Fibroblast of lung (primary cell): ENCODE results near the gene PHF24.

Source experiments
- EZH2 ChIP-seq: IDR thresholded peaks from 2 replicates; pipeline ENCODE4 v1.5.1; 2012; ENCODE audit warnings: low read length, control low read depth, mild to moderate bottlenecking; ENCODE audit errors: missing control alignments
- TF ChIP-seq, protein P1 (sequence below), 2 donors: IDR thresholded peaks in 1 of 2; conservative IDR thresholded peaks in 1 of 2; 1 replicate in 1 of 2; 2 replicates in 1 of 2; pipeline ENCODE4 v1.5.1; 2011 to 2012; ENCODE audit warnings: low read length in 2 of 2, control low read depth in 1 of 2, inconsistent platforms in 1 of 2, low read depth in 1 of 2, mild to moderate bottlenecking in 1 of 2

DNA sequence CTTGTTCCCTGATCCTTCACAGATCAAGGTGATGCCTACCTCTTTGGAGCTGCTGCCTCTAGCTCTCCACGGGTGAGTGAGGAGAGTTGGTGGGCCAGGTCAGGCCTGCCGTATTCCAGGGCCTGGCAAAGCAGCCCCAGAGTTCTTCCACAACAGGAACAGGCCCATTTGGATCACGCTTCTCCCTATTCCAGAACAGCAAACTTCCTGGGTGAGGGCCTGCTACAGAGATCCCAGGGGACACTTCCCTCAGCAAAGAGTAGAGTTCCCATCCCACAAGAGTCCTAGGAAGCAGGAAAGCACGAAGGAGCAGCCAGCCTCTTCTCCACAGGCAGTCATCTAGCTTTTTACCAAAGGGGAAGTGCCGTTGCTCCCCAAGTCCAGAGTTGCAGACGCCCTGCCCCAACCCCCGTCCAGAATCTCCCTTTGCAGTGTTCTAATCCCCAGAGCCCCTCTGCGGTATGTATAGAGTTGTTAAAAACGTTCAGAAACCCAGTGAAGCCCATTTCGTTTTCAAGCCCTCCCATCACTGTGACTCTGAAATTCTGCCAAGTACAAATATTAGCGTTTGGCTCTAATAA is 22.2 kb downstream of the PHF24 start:
- TF ChIP-seq, protein P1, sequence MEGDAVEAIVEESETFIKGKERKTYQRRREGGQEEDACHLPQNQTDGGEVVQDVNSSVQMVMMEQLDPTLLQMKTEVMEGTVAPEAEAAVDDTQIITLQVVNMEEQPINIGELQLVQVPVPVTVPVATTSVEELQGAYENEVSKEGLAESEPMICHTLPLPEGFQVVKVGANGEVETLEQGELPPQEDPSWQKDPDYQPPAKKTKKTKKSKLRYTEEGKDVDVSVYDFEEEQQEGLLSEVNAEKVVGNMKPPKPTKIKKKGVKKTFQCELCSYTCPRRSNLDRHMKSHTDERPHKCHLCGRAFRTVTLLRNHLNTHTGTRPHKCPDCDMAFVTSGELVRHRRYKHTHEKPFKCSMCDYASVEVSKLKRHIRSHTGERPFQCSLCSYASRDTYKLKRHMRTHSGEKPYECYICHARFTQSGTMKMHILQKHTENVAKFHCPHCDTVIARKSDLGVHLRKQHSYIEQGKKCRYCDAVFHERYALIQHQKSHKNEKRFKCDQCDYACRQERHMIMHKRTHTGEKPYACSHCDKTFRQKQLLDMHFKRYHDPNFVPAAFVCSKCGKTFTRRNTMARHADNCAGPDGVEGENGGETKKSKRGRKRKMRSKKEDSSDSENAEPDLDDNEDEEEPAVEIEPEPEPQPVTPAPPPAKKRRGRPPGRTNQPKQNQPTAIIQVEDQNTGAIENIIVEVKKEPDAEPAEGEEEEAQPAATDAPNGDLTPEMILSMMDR (conservative IDR thresholded peaks at IDR 0.05 in 1 of 2, IDR thresholded peaks at IDR 0.05 in 1 of 2; ENCODE audit: low read depth in 1 of 2, low read length in 2 of 2), result no peak
- no peak for TF ChIP-seq EZH2
